Amygdala (tissue), 56 donors: ENCODE data around the gene MBOAT1.
"Not testable (repeated sequence)": the region's sequence is repeated elsewhere in the genome, so short reads cannot be mapped to it uniquely, and the experiment has no call there.

Source experiments
- DNase-seq, 56 donors: peaks; one replicate each; lab custom pipeline; 2025; lab: John Stamatoyannopoulos, UW

MBOAT1 gene

GRCh38 chr6:20203561-20204511 is 8.4 kb downstream of the MBOAT1 start:
- no peak for DNase-seq

GRCh38 chr6:20202699-20203302 is 9.5 kb downstream of the MBOAT1 start:
- DNase-seq: no peak

DNA sequence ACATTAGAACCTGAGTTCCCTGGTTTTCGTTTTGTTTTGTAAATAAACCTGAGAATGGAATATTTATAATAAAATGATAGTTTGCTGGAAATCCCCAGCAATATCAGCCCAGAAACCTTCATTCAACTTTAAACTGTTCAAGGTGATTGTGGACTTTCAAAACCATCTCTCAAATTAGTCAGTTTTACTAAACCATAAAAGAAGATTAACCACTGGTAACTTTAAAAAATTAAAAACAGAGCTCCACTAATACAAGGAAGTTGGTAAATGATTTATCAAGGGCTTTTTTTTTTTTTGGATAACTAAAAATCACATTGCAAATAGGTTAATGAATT is 10.0 kb downstream of the MBOAT1 start:
- DNase-seq: no peak

DNA sequence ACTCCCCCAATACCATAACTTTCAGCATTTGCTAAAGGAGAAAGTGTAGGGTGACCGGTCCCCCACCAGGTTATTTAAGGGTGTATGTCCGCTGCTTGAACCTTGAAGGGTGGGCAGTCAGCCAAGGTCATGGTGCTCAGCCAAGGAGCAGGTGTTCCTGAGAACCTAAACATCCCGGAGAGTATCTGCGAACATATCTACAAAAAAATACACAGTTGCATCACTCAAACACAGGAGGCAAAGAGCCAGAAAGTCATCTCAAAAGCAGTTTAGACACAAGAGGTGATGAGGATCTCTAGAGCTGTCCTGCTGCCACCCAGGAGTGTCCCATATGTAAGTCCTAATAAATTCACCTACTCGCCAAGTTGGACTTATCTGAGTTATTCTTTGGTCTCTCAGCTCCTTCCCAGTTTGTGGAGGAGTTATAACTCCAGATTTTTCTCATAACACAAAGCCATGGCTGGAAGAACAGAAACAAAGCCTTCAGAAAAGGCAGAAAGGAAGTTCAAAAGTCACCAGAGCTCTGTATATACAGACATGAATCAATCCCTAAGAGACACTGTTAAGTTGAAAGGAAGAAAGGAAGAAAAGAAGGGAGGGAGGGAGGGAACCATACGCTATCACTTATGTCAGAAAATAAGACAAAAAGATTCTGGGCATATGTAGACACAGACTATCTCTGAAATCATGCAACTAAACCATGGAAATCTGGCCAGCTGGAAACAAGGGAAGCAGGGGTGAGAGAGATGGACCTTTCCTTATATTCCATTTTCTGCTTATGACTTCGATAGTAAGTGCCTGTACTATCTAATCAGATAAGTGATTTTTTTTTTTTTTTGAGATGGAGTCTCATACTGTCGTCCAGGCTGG is 11.3 kb downstream of the MBOAT1 start:
- no peak for DNase-seq

DNA sequence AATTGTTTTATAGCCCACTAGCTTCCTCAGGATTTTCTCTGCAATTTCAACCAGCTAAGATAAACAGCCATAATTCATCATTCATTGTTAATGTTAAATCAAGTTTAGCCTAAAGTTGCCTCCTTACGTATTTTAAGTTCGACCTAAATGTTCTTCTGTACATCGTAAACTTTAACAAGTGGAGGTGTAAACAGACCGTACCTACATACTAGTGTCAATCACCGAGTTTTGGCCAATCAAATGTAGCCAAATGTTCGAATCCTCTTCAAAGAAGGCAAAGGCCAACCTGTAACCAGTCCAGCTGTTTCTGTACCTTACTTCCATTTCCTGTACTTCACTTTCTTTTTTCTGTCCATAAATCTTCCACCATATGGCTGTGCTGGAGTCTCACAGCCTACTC is 13.5 kb downstream of the MBOAT1 start:
- no peak for DNase-seq

DNA sequence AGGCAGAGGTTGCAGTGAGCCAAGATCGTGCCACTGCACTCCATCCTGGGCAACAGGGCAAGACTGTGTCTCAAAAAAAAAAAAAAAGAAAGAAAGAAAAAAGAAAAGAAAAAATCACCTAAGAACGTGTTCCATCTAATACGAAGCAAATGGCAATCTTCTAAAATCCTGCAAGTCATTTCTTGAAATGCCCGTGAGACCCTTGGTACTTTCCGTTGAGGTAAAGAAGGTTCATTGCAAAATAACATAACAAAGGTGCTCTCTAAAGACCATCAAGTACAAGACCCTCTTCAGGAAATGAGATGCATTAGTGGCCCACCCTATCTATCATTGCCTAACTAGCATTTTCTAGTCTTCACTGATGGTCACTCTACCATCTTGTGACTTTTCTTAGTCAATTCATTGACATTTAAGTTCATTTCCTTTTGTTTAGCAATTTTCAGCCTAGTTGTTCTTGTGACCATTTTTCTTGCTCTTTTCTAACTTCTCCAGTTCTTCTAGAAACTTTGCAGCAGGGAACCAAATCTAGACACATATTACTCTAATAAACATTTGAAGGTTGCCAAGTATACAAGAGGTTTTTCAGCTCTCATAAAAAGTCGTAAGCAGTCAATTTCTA is 14.0 kb downstream of the MBOAT1 start:
- no peak for DNase-seq

DNA sequence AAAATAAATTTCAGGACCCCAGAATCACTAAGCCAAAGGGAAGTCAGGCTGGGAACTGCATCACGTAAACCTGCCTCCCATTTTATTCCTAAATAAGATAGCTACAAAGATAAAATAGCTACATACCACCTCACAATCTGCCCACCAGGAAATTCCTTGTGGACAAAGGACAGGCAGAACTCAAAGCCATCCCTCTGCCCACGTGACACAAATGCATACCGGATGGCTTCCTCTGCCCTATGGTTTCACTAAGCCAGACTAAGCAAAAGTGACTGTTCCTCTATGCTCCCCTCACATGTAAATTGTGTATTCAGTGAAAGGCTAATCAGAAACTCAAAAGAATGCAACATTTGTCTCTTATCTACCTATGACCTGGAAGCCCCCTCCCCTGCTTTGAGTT is 15.0 kb downstream of the MBOAT1 start:
- DNase-seq: no peak

GRCh38 chr6:20192625-20193024 is 19.6 kb downstream of the MBOAT1 start:
- no peak for DNase-seq

DNA sequence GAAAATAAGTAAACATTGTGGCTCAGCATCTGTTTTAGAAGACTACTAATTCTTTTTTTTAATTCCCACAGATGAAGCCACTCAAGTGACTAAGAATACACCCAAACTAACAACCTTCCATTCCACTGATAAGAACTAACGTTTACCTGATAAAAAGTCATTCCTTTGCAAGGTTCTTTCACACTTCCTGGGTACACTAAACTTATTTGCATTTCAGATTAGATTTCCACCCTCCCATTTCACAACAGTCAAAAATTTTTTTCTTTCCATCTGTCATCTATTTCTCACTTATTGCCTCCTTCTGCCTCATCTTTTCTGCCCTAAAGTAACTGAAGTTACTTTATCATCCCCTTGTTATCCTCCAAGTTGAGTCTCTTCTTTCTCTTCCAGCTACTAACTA is 20.3 kb downstream of the MBOAT1 start:
- no peak for DNase-seq

- no peak for DNase-seq
These were observed 23.6 kb downstream of the MBOAT1 start for GRCh38 chr6:20188630-20189075.

DNA sequence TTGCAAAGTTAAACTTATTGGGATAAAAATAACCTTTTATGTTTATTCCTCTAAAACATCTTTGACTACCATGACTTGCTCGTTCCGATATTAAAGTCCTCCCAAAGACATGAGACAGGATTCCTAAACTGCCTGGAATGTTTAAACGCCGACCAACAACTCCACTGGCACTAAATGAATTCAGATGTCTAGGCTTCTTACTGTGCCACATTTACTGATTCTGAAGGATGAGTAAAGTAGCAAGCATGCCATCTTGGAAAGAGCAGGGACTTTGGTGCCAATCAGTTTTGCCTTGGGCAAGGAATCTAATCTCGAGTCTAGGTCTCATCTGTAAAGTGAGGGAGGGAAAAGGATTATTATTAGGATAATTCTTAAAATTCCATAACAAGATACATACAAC is 25.3 kb downstream of the MBOAT1 start:
- DNase-seq: no peak

DNA sequence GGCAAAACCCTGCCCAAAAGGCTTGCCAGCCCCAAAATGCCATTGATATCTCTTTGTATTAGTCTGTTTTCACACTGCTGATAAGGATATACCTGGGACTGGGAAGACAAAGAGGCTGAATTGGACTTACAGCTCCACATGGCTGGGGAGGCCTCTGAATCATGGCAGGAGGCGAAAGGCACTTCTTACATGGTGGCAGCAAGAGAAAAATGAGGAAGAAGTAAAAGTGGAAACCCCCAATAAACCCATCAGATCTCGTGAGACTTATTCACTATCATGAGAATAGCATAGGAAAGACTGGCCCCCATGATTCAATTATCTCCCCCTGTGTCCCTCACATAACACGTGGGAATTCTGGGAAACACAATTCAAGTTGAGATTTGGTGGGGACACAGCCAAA is 28.6 kb downstream of the MBOAT1 start:
- DNase-seq: no peak

DNA sequence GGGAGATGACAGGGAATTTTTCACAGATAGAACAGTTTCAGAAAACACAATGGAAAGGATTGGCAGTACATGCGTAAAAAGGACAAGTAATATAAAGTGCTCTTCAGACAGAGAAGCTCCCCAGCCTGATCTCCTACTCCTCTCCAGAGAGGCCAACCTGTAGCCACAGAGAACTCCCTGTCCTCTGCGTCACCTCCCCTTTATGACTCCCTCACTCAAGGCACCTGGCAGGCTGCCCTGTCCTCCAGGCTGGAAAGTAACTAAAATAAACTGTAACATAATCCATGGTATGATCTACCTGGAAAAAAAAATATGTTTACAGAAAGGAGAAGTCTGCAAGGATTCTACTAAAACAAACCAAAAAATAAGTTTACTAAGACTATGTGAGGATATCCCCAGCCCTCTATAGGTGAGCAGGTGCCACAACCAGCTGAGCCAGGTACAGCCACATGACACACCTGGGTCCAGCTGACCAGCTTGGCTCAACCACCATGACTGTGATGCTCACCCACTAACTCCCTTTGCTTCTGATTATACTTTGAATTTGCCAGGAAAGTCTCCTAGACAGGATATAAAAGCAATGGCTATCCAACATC is 29.2 kb downstream of the MBOAT1 start:
- DNase-seq: no peak

- no peak for DNase-seq
These were observed 30.2 kb downstream of the MBOAT1 start for GRCh38 chr6:20182069-20182468.

GRCh38 chr6:20180935-20181334 is 31.3 kb downstream of the MBOAT1 start:
- no peak for DNase-seq

DNA sequence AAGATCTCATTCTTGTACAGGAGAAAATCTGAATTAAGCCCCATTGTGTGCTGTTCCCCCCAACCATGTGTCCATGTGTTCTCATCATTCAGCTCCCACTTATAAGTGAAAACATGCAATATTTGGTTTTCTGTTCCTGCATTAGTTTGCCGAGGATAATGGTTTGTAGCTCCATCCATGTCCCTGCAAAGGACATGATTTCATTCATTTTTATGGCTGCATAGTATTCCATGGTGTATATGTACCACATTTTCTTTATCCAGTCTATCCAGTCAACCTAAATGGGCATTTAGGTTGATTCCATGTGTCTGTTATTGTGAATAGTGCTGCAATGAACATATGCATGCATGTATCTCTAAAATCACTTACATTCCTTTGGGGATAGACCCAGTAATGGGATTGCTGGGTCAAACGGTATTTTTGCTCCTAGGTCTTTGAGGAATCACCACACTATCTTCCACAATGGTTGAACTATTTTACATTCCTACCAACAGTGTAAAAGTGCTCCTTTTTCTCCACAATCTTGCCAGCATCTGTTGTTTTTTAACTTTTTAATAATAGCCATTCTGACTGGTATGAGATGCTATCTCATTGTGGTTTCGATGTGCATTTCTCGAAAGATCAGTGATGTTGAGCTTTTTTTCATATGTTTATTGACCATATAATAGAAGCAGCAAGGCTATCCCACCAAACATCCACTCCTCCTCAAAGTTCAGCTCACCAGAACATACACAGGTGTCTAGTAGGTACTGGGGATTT is 32.8 kb downstream of the MBOAT1 start:
- not testable (repeated sequence) for DNase-seq

DNA sequence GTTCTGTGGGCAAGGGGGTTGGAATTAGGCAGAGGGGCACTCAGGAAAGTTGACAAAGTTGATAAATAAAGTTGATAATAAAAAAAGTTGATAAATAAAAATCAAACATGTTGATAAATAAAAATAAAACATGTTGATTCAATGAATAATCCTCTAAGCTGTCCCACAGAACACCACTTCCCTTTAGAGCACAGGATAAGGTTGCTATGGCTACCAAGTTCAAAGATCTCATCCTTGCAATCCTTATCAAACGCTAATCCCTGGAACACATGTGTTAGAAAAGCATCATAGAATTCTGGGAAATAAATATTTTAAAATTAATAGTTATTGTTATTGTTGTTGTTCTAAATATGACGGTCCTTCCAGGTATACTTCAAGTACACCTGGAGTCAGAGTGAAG is 33.9 kb downstream of the MBOAT1 start:
- no peak for DNase-seq

DNA sequence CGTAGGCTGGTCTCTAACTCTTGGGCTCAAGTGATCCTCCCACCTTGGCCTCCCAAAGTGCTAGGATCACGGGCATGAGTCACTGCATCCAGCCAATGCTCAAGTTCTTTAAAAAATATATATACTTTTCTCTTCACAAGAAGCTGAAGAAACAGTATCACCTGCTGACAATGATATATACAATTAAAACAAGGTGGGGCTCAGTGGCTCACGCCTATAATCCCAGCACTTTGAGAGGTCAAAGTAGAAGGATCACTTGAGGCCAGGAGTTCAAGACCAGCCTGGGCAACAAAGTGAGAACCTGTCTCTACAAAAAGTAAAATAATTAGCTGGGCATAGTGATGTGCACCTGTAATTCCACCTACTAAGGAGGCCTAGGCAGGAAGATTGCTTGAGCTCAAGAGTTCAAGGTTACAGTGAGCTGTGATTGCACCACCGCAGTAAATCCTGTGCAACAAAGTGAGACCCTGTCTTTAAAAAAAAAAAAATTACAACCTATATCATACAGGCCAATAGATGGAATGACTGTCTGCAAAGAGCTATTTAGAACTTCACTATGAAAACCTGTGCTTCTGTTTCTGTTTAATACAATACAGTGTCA is 36.4 kb downstream of the MBOAT1 start:
- DNase-seq: no peak
